ENCODE results near the gene TESMIN. TPM values are rescaled to one million over a fixed set of nuclear protein-coding genes. Genes with fewer than 3 reads are reported as not detected.

Gene TESMIN
- polyA plus RNA-seq, 1 experiment: 0.79 TPM

- Histone ChIP-seq H3K4me3 (ENCODE audit: low read depth, low read length) (no peak overlapping the region), H3K27me3 (ENCODE audit: control insufficient read depth, insufficient read depth, low read length) (no peaks in the 10 kb centered on the region), H3K27ac (ENCODE audit: low read depth, low read length) (no peak overlapping the region), H3K9me3 (ENCODE audit: control insufficient read depth, insufficient read depth, low read length) (no peaks in the 10 kb centered on the region)
- no peak for TF ChIP-seq CTCF (IDR thresholded peaks at IDR 0.05; ENCODE audit: low read depth, low read length)
- POLR2A ChIA-PET: no interaction called here
- no peak for DNase-seq (ENCODE audit: low read depth, low spot score)
- CTCF ChIA-PET: no interaction called here
Measured at GRCh38 chr11:68783216-68783821, 32.0 kb upstream of the TESMIN start.

- DNase-seq (ENCODE audit: low read depth, low spot score): no peak
- Histone ChIP-seq H3K27me3 (ENCODE audit: control insufficient read depth, insufficient read depth, low read length) (no peaks in the 10 kb centered on the region), H3K4me3 (ENCODE audit: low read depth, low read length) (no peak overlapping the region), H3K27ac (ENCODE audit: low read depth, low read length) (no peak overlapping the region), H3K9me3 (ENCODE audit: control insufficient read depth, insufficient read depth, low read length) (no peaks in the 10 kb centered on the region)
- ChIA-PET POLR2A (no interaction called here), CTCF (no interaction called here)
- no peak for TF ChIP-seq CTCF (IDR thresholded peaks at IDR 0.05; ENCODE audit: low read depth, low read length)
Measured at GRCh38 chr11:68782711-68783110, 31.4 kb upstream of the TESMIN start.

- Histone ChIP-seq H3K4me3 (ENCODE audit: low read depth, low read length) (no peak overlapping the region), H3K27ac (ENCODE audit: low read depth, low read length) (no peak overlapping the region), H3K9me3 (ENCODE audit: control insufficient read depth, insufficient read depth, low read length) (peaks cover 3% of the 10 kb centered on the region; the same call in 1 of the 2 replicates), H3K27me3 (ENCODE audit: control insufficient read depth, insufficient read depth, low read length) (no peaks in the 10 kb centered on the region)
- no peak for TF ChIP-seq CTCF (IDR thresholded peaks at IDR 0.05; ENCODE audit: low read depth, low read length)
- no peak for DNase-seq (ENCODE audit: low read depth, low spot score)
- POLR2A ChIA-PET: no interaction called here
- CTCF ChIA-PET: no interaction called here
Measured at GRCh38 chr11:68780829-68781228, 29.5 kb upstream of the TESMIN start.

GRCh38 chr11:68778205-68778604, 26.9 kb upstream of the TESMIN start:
- no peak for TF ChIP-seq CTCF (IDR thresholded peaks at IDR 0.05; ENCODE audit: low read depth, low read length)
- DNase-seq (ENCODE audit: low read depth, low spot score): no peak
- POLR2A ChIA-PET: no interaction called here
- Histone ChIP-seq H3K9me3 (ENCODE audit: control insufficient read depth, insufficient read depth, low read length) (peaks cover 7% of the 10 kb centered on the region; the same call in 1 of the 2 replicates), H3K27me3 (ENCODE audit: control insufficient read depth, insufficient read depth, low read length) (no peaks in the 10 kb centered on the region), H3K4me3 (ENCODE audit: low read depth, low read length) (no peak overlapping the region), H3K27ac (ENCODE audit: low read depth, low read length) (no peak overlapping the region)
- CTCF ChIA-PET: no interaction called here

- CTCF ChIA-PET: no interaction called here
- Histone ChIP-seq H3K4me3 (ENCODE audit: low read depth, low read length) (no peak overlapping the region), H3K9me3 (ENCODE audit: control insufficient read depth, insufficient read depth, low read length) (peaks cover 7% of the 10 kb centered on the region; the same call in 1 of the 2 replicates), H3K27ac (ENCODE audit: low read depth, low read length) (no peak overlapping the region), H3K27me3 (ENCODE audit: control insufficient read depth, insufficient read depth, low read length) (no peaks in the 10 kb centered on the region)
- DNase-seq (ENCODE audit: low read depth, low spot score): no peak
- no peak for TF ChIP-seq CTCF (IDR thresholded peaks at IDR 0.05; ENCODE audit: low read depth, low read length)
- POLR2A ChIA-PET: no interaction called here
Measured at GRCh38 chr11:68776442-68777235, 25.3 kb upstream of the TESMIN start.
